H9 (cell line): ENCODE data around the gene DACT2. TPM values are rescaled to one million over a fixed set of nuclear protein-coding genes. Genes with fewer than 3 reads are reported as not detected.

Experiments used
- DNase-seq: peaks from one replicate; pipeline ENCODE4 v3.0.0-alpha.2; 2017
- H2AFZ ChIP-seq: one replicate; pipeline ENCODE4 v1.6.1; 2013; ENCODE audit warnings: mild to moderate bottlenecking, low read length, control low read depth, moderate library complexity
- H2AK5ac ChIP-seq: 2 replicates; pipeline ENCODE4 v1.6.1; 2013; ENCODE audit warnings: low read length, control low read depth, mixed read lengths; ENCODE audit not compliant: insufficient read length
- H2BK120ac ChIP-seq: one replicate; pipeline ENCODE4 v1.6.1; 2013; ENCODE audit warnings: low read depth, mild to moderate bottlenecking, low read length, control low read depth, inconsistent platforms; ENCODE audit not compliant: poor library complexity, severe bottlenecking
- H2BK12ac ChIP-seq: 2 replicates; pipeline ENCODE4 v1.6.1; 2013; ENCODE audit warnings: low read length, control low read depth, mixed read lengths, low read depth; ENCODE audit not compliant: insufficient read length
- H2BK15ac ChIP-seq: 2 replicates; pipeline ENCODE4 v1.6.1; 2013; ENCODE audit warnings: low read depth, low read length, control low read depth
- H2BK20ac ChIP-seq: one replicate; pipeline ENCODE4 v1.6.1; 2013; ENCODE audit warnings: low read depth, mild to moderate bottlenecking, low read length, control low read depth, inconsistent platforms; ENCODE audit not compliant: poor library complexity, severe bottlenecking
- H2BK5ac ChIP-seq: 2 replicates; pipeline ENCODE4 v1.6.1; 2013; ENCODE audit warnings: low read length, control low read depth, mixed read lengths; ENCODE audit not compliant: insufficient read length
- H3K14ac ChIP-seq: 2 replicates; pipeline ENCODE4 v1.6.1; 2013; ENCODE audit warnings: low read length, control low read depth; ENCODE audit not compliant: insufficient read depth
- H3K18ac ChIP-seq: 2 replicates; pipeline ENCODE4 v1.6.1; 2013; ENCODE audit warnings: low read depth, mild to moderate bottlenecking, mixed read lengths, low read length, control low read depth; ENCODE audit not compliant: insufficient read length
- H3K23ac ChIP-seq: 2 replicates; pipeline ENCODE4 v1.6.1; 2013; ENCODE audit warnings: low read length, control low read depth, mixed read lengths, low read depth; ENCODE audit not compliant: insufficient read length
- H3K23me2 ChIP-seq: 2 replicates; pipeline ENCODE4 v1.6.1; 2013; ENCODE audit warnings: low read depth, mild to moderate bottlenecking, mixed read lengths, low read length, control low read depth; ENCODE audit not compliant: insufficient read length, poor library complexity, severe bottlenecking
- H3K27ac ChIP-seq: 2 replicates; pipeline ENCODE4 v1.5.1; 2013; ENCODE audit warnings: low read length, control low read depth, mixed read lengths, low read depth; ENCODE audit not compliant: insufficient read length
- H3K27me3 ChIP-seq: 2 replicates; pipeline ENCODE4 v1.6.1; 2013; ENCODE audit warnings: low read length, control low read depth, inconsistent platforms; ENCODE audit not compliant: insufficient read depth
- H3K4ac ChIP-seq: 2 replicates; pipeline ENCODE4 v1.6.1; 2013; ENCODE audit warnings: low read depth, mild to moderate bottlenecking, control low read depth, inconsistent platforms, low read length, moderate library complexity
- H3K4me1 ChIP-seq: 2 replicates; pipeline ENCODE4 v1.6.1; 2013; ENCODE audit warnings: low read length, control low read depth, inconsistent platforms; ENCODE audit not compliant: insufficient read depth
- H3K4me2 ChIP-seq: 2 replicates; pipeline ENCODE4 v1.6.1; 2013; ENCODE audit warnings: low read length, control low read depth, mixed read lengths; ENCODE audit not compliant: insufficient read length, insufficient read depth
- H3K56ac ChIP-seq: 2 replicates; pipeline ENCODE4 v1.6.1; 2013; ENCODE audit warnings: low read depth, mild to moderate bottlenecking, mixed read lengths, low read length, control low read depth; ENCODE audit not compliant: insufficient read length
- H3K79me1 ChIP-seq: 2 replicates; pipeline ENCODE4 v1.6.1; 2013; ENCODE audit warnings: low read depth, mild to moderate bottlenecking, moderate library complexity, low read length, control low read depth, inconsistent platforms; ENCODE audit not compliant: insufficient read depth, poor library complexity, severe bottlenecking
- H3K79me2 ChIP-seq: 2 replicates; pipeline ENCODE4 v1.6.1; 2013; ENCODE audit warnings: low read length, control low read depth, inconsistent platforms; ENCODE audit not compliant: insufficient read depth
- H3K9ac ChIP-seq: 2 replicates; pipeline ENCODE4 v1.6.1; 2013; ENCODE audit warnings: low read length, control low read depth, mixed read lengths; ENCODE audit not compliant: insufficient read length; ENCODE audit errors: extremely low read depth
- H3K9me3 ChIP-seq: one replicate; pipeline ENCODE4 v1.6.1; 2013; ENCODE audit warnings: low read depth, low read length, inconsistent platforms; ENCODE audit not compliant: control insufficient read depth
- H3T11ph ChIP-seq: one replicate; pipeline ENCODE4 v1.6.1; 2013; ENCODE audit warnings: mild to moderate bottlenecking, low read length, control low read depth, inconsistent platforms
- H4K20me1 ChIP-seq: one replicate; pipeline ENCODE4 v1.6.1; 2013; ENCODE audit not compliant: control insufficient read depth, insufficient read length, insufficient read depth
- H4K5ac ChIP-seq: 2 replicates; pipeline ENCODE4 v1.6.1; 2013; ENCODE audit warnings: low read depth, mild to moderate bottlenecking, mixed read lengths, low read length, control low read depth; ENCODE audit not compliant: insufficient read length
- H4K8ac ChIP-seq: replicated peaks from 2 replicates; pipeline ENCODE4 v1.6.1; 2013; ENCODE audit warnings: low read length, control low read depth, mixed read lengths, low read depth; ENCODE audit not compliant: insufficient read length
- H4K91ac ChIP-seq: 2 replicates; pipeline ENCODE4 v1.6.1; 2013; ENCODE audit warnings: low read depth, mild to moderate bottlenecking, moderate library complexity, mixed read lengths, low read length, control low read depth; ENCODE audit not compliant: insufficient read length
- H3K27ac Mint-ChIP-seq, 3 experiments: 2 replicates in 2 of 3; 3 replicates in 1 of 3; pipeline ENCODE4 v1.8.0; 2020 to 2021; ENCODE audit warnings: mixed read lengths in 3 of 3, mild to moderate bottlenecking in 1 of 3, moderate library complexity in 1 of 3
- H3K27me3 Mint-ChIP-seq: 2 replicates; pipeline ENCODE4 v1.8.0; 2021; ENCODE audit warnings: low read depth, mild to moderate bottlenecking, moderate library complexity, mixed read lengths
- H3K36me3 Mint-ChIP-seq, 3 experiments: 2 replicates in 2 of 3; 3 replicates in 1 of 3; pipeline ENCODE4 v1.8.0; 2020 to 2021; ENCODE audit warnings: low read depth in 3 of 3, mixed read lengths in 3 of 3; ENCODE audit not compliant: insufficient read depth in 1 of 3
- H3K4me1 Mint-ChIP-seq, 2 experiments: 2 replicates each; pipeline ENCODE4 v1.8.0; 2020; ENCODE audit warnings: mixed read lengths in 2 of 2
- H3K4me3 Mint-ChIP-seq, 2 experiments: 2 replicates in 1 of 2; 3 replicates in 1 of 2; pipeline ENCODE4 v1.8.0; 2020 to 2021; ENCODE audit warnings: mild to moderate bottlenecking in 2 of 2, mixed read lengths in 2 of 2, moderate library complexity in 1 of 2
- H3K9me3 Mint-ChIP-seq, 2 experiments: 2 replicates in 1 of 2; 3 replicates in 1 of 2; pipeline ENCODE4 v1.8.0; 2020; ENCODE audit warnings: mild to moderate bottlenecking in 2 of 2, mixed read lengths in 2 of 2, moderate library complexity in 1 of 2
- CTCF ChIP-seq: fragments of 200-600 bp; sonication (generic); conservative IDR thresholded peaks from 3 replicates; pipeline ENCODE4 v1.8.0; 2021; ENCODE audit warnings: antibody characterized with exemption, mild to moderate bottlenecking
- WGBS: extraction: QIAGEN DNeasy Blood & Tissue Kit; methylation state at CpG from one replicate; pipeline ENCODE4 v1.1.7; 2013; ENCODE audit warnings: missing lambda C conversion rate, low lambda C conversion rate, mixed read lengths; ENCODE audit not compliant: insufficient read length; ENCODE audit errors: extremely low coverage; 5-methylcytosine and 5-hydroxymethylcytosine counted together
- total RNA-seq: library from RNA; stranded (reverse); gene quantifications from 2 replicates; pipeline ENCODE4 v1.2.1, GENCODE V29; 2021

The DACT2 gene
- total RNA-seq, 1 experiment from 2014 or later, result 1.8 TPM

- H3K9me3 Mint-ChIP-seq, result no peaks in the 10 kb centered on the region; a peak in 1 of 5 replicates
These were observed 33.5 kb upstream of the DACT2 start for GRCh38 chr6:168353041-168353440.

More at GRCh38 chr6:168353041-168353440, 33.5 kb upstream of the DACT2 start:
- Histone ChIP-seq H2BK20ac (no peak overlapping the region), H3K4ac (no peak overlapping the region), H4K91ac (no peak overlapping the region), H3K9me3 (no peaks in the 10 kb centered on the region), H3K79me1 (no peaks in the 10 kb centered on the region), H4K8ac (no peak overlapping the region), H4K5ac (no peak overlapping the region), H2AK5ac (no peak overlapping the region), H3K9ac (no peak overlapping the region), H2BK5ac (no peak overlapping the region), H2AFZ (no peak overlapping the region), H3K14ac (no peak overlapping the region), H3K4me1 (no peaks in the 10 kb centered on the region), H3K18ac (no peak overlapping the region), H2BK12ac (no peak overlapping the region), H3K23me2 (no peaks in the 10 kb centered on the region), H2BK120ac (no peak overlapping the region), H3K56ac (no peak overlapping the region), H3T11ph (no peak overlapping the region), H4K20me1 (no peaks in the 10 kb centered on the region), H2BK15ac (no peak overlapping the region), H3K23ac (no peak overlapping the region), H3K79me2 (no peaks in the 10 kb centered on the region), H3K27me3 (no peaks in the 10 kb centered on the region), H3K4me2 (no peak overlapping the region), H3K27ac (no peak overlapping the region)
- H3K4me1 Mint-ChIP-seq, result peaks cover 4 to 7% of the 10 kb centered on the region in 2 experiments; a peak in 2 of 4 replicates
- WGBS, result no CpG with 5 or more reads among the region's 9 CpGs
- no peak overlapping the region for H3K4me3 Mint-ChIP-seq
- DNase-seq, result no peak
- no peak for TF ChIP-seq CTCF
- no peaks in the 10 kb centered on the region; a peak in 1 of 7 replicates for H3K36me3 Mint-ChIP-seq
- H3K27ac Mint-ChIP-seq, result no peak overlapping the region
- peaks cover 4% of the 10 kb centered on the region; the same call in 1 of the 2 replicates for H3K27me3 Mint-ChIP-seq
